HG03066 (cell line): ENCODE data around the gene ADGRF1.

ENCODE experiments used
- ATAC-seq: cut with Tn5 transposase; IDR thresholded peaks from one replicate; pipeline ENCODE4 v1.9.1; 2021; ENCODE audit warnings: low read depth; ENCODE audit not compliant: unreplicated experiment

The ADGRF1 gene

DNA sequence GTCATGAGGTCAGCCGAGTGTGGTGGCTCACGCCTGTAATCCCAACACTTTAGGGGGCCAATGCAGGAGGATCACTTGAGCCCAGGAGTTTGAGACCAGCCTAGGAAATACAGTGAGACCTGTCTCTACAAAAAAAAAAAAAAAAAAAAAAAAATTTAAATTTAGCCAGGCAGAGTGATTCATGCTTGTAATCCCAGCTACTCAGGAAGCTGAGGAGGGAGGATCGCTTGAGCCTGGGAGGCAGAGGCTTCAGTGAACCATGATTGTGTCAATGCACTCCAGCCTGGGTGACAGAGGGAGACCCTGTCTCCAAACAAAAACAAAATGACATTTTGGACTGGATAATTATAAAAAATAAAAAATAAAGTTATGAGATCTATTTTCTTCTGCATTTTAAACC is 56.2 kb downstream of the ADGRF1 start:
- ATAC-seq = no peak

DNA sequence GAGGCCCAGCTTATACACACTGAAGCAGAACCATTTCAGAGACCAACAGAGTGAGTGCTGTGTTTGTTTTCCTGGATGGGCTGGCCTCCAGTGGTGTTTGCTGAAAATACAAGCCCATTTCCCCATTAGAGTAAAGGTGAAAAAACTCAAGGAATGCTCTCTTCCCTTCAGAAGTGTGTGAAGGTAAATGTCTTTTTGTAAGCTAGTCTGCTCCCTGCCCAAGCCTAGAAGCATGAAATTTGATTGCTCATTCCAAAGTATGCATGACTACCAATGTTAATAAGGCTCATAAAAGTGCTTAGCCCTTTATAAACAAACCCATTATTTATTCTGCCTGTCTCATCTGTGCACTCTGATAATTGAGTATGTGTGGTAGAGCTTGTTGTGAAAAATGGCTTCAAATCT is 59.1 kb downstream of the ADGRF1 start:
- no peak for ATAC-seq

DNA sequence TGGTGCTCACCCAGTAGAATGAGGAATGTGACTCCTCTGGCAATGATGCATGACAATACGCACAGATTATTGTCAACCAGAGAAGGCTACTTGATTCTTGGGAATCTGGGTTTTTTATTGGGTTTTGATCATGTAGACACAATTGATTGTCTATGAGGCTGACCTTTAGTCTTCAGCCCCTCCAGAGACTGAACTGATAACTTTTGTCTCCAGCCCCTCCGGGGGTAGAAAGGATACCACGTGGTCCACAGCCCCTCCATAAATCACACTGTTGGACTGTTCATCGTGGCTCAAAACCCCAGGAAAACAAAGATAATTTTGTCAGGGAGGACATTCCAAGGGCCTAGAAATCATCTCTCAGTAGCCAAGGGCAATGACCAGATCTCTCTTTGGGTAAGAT is 62.9 kb downstream of the ADGRF1 start:
- ATAC-seq = no peak

DNA sequence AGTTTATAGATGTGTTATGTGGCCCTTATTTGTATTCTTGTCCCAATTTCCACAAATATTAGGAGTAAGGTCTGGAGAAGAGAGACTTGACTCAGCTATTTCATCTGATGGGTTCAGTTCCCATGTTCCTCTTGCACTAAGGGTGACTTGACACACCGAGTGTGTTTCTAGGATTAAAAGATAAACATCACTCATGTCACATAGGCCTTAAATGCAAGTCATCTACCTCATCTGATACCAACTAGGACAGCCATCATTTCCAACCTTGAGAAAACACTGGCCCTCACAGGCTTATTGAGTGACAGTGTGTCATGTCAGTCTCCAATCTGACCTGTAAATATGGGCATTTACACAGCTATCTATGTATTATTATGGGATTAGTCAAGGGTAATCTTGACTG is 67.3 kb downstream of the ADGRF1 start:
- no peak for ATAC-seq

DNA sequence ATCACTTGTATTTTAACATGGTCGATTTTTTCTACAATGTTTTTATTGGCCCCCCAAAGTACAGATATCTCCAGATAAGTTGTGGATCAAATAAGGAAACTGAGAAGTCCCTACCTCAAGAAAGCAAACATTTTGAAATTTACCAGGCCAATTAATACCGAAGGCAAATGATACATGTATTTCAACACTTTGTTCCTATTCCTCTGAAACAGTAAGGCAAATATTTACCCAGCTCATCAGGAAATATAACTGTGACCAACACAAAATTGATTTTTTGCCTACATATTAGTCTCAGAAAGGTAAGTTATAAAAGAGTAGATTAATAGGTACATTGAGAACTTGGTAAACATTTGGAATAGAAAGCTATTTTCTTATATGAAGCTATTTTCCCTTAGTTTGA is 69.1 kb downstream of the ADGRF1 start:
- no peak for ATAC-seq

DNA sequence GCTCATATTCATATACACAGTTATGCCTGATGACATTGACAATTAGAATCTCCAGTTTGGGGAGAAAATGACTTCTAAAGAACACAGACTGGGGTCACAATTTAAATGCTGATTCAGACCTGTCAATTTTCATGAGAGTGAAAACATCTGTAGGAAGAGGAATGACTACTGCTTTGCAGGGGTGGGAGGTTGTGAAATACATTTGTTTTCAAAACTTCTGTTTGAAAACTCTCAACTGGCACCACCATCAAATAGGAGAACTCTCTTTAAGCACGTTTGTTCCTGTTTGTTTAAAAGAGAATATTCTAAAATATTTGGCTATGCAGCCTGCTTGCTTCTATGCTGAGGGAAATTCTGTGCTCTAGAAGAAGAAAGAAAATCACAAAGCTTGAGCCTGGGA is 69.6 kb downstream of the ADGRF1 start:
- no peak for ATAC-seq

DNA sequence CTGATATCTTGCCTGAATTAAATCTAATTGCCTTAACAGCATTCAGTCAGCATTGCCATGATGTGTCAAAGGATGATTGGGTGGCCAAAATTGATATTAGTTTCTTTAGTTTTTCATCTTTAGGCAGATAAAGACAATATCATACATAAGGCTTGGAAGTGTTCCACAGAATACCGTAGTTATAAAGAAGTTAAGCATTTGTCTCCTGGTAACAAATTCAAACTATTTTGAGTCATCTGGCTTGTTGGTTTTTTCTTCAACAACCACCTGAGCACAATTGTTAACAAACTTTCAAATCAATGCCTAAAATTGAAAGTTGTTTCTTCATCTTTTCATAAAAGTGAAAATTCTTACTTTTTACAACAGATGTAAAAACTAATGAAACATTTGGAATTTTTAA is 72.9 kb downstream of the ADGRF1 start:
- ATAC-seq = no peak

DNA sequence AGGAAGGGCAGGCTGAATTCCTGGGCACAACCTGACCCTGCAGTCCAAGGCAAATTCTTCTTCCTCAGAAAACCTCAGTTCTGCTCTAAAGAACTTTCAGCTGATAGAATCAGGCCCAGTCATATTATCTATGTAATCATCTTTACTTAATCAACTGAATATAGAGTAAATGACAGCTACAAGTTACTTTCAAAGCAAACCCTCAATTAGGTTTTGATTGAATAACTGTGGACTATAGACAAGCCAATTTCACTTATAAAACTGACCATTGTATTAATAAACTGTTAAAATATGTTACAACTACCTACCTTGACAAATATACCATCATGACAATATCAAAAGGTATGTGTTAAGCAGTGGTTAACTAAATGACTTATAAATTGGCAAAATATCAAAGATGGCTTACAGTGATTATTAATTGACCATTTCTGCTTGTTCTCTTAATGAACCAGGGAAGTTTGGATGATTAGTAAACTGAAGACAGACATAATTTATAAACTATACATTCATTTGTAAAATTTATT is 74.2 kb downstream of the ADGRF1 start:
- ATAC-seq = no peak

DNA sequence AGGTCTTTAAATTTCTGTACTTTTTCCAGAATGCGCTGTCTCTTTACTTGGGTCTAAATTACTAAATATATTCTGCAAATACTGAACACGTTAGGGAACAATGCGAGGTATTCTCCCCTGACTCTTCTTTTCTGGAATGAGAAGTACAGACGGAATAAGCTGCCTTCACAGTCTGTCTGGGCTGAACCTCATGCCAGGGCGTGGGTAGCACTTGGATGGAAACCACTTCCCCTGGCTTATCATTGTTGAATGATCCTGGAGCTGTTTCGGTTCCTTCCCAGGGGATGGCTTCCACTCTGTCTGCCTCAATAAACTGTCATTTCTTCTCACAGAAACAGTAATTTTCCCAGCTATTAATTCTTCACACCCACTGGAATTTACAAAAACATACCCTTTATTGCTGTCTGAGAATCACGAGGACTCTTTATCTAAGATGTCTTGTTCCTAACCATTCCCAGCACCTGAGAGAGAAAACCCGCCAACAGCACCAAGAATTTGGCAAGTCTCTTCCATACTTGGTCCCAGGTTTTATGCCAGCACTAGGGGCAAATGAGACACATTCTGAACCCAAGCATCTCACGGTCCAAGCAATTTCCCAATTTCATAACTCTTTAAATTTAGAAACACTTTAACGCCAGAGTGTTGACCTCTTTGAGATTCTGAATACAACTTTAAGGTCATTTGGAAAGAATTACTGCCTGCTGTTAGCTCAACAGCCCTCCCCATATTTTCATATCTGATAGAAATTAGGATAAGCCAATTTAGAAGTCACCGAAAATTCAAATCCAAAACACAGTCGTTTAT is 77.2 kb downstream of the ADGRF1 start:
- no peak for ATAC-seq

DNA sequence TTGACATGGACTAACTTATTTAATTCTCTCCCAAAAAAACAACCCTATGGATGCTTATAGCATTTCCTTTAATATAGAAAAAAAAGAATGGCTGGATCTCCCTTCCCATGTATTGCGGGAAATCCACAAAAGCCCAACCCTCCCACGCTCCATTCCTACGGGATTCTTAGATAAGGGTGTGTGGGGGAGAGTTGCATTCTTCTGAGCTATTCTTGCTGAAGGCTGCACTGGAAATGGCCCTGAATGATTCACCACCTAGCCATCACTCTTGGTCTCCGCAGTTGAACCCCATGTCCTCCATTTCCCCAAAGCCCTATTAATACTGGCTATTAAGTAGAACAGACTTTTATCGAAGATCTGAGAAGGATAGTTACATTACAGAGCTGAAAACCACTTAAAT is 78.5 kb downstream of the ADGRF1 start:
- ATAC-seq = no peak

DNA sequence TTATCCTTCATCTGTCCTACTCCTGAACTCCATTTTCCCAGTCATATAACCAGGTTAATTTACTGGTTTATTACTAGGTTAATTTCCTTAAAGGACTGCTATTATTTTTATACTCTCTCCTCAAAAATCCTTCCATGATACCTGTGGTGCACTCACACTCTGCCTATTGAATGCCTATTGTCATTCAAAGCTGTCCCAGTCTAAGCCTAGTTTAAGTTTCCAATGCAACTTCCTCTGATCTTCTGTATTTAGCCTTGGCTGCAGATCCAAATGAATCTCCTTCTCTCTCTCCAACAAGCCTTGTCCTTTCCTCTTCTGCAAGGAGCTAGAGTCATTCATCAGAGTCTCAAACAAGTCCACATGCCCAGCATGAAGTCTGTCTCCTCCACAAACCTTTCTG is 79.1 kb downstream of the ADGRF1 start:
- ATAC-seq = no peak

DNA sequence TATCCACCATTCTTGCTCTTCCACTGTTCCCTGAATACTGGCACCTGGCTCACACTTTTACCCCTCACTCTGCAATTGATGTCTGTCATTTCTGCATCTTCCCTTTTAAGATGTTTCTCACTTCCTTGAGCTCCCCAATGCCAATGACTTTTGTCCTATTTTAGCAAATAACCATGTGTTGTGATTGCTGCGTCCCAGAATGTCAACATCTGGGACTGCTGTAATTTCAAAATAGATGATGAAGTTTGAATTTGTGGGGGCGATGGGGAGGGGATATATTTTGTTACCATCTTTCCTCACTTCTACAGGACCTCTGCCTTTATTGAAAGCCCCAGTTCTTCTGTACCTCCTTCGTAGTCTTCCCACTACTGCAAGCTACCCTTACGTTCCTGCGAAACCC is 80.4 kb downstream of the ADGRF1 start:
- ATAC-seq = no peak

DNA sequence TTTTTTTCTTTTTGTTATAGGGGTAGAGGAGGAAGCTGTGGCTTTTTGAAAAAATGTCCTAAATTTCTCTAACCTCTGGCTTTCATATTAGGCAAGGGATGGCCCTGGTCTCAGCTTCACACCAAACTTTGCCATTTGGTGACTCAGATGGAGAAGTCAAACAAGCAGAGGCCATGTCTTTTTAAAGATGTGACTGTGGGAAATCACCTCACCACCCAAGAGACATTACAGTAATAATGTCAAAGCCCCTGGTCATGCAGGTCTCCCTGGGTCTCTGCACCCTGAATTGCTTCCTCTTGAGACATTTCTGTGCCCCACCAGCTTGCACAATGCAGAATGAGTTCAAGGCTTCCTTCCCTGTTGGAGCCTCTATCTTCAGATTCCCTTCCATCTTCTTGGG is 80.9 kb downstream of the ADGRF1 start:
- ATAC-seq = no peak

DNA sequence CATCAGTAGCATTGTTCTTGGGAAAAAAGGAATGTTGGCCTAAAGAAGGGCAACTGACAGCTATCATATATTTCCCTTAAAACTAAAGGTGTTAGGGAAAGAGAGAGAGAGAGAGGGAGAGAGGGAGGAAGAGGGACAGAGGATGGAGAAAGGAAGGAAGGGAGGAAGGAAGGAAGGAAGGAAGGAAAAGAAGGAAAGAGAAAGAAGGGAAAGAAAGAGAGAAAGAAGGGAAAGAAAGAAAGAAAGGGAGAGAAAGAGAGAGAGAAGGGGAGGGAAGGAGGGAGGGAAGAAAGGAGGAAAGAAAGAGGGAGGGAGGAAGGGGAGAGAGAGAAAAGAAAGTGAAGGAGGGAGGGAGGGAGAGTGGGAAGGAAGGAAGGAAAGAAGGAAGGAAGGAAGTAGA is 82.7 kb downstream of the ADGRF1 start:
- ATAC-seq = no peak

DNA sequence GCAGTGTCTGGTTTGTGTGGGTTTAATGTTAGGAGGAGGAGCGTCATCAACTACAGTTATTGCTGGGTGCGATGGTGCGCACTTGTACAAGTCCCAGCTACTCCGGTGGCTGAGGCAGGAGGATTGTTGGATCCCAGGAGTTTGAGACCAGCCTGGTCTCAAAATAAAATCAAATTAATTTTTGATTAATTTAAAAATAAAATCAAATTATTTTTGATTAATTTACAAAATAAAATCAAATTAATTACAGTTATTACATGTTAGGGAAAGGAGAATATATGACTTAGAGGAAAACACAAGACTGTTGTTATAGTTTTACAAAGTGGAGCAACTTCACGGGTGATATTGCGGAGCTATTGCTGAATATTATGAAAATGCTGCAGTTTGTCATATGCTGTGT is 85.7 kb downstream of the ADGRF1 start:
- no peak for ATAC-seq

DNA sequence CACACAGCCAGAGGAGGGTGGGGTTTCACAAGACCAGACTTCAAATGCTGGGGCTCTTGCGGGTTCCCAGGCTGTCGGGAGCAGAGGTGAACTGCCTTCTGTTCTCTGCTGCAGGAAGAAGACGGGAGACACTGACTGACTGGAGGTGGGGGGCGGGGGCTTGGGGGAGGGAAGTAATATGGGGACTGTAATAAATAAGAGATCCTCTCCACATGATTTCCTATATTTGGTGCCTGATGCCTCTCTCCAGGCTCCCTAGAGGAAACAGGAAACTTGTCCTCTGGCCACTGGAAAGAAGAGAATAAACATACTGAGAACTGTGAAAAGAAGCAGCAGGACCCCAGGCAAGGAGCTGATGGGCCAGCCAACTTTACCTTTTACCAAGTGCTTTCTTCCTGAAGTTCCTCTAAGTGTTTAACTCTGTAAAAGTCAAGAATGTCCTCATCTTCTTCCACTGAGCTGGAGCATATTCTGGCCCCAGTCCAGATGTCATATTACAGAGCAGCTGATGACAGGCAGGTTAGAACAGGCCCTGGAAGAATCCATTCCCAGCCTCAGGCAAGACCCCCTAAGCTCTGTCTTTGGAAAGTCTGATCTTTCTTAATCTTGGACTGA is 87.2 kb downstream of the ADGRF1 start:
- no peak for ATAC-seq

DNA sequence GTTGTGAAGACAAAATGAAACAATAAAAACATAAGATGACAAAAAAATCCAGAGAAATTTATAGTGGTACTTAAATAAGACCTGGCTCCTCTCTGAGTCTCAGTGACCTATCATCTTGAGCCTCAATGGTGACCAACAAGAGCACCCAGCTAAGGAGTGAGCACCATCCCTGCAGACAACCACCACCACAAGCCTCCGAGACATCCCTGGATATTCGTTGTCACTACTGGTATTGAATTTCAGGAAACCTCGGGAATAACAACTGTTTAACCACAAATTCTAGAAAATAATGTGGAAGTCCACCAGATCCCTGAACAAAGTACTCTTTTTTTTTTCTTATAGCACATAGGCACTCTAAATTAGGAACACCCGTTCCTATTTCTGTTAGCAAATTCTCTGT is 88.2 kb downstream of the ADGRF1 start:
- ATAC-seq = no peak

DNA sequence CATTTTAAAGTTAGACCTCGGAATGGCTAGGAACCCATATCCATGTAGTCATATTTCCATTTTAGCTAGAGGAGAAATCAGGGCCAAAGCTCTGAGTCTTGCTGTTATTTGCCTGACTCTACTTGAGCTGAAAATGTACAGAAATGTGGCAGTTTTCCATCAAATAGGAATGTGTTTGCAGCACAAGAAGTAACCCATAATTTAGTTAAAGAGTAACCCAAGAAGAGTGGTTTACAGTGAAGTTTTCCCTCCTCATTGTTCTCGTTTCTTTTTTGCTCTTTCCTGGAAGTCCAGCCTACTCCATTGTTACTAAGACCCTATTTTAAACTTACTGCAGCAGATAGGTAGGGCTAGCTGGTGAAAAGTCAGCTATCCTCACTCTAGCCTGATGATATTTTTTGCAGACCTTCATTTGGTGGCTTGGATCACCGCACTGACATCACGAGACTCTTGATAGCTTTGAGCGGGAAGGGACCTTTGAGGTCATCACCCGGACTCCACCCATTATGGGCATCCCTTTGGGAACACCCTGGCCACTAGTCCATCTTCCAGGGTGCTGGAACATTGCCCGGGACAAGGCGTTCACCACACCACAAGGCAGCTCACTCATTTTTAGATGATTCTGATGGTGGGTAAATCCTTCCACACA is 92.4 kb downstream of the ADGRF1 start:
- ATAC-seq = no peak

DNA sequence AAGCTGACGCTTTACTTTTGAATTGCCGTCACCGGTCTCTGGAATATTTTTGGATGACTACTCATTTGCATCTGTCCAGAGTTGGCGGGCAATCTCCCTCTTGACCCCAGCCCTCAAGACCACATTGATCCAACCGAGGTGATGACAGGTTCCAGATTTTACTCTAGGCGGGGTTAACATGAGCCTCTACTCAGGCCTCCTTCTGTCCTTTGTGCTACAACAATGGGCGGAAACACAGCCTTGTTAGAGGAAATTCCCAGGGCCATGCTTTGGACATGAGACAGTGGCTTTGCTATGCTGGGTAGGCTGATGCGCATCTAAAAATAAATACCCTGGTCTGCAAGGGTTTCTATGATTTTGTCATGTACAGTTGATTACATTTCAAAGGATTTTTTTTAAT is 93.4 kb downstream of the ADGRF1 start:
- ATAC-seq = no peak
